ENCODE results near the gene METTL17.
A peak's percentile ranks its signal among the peaks of the same experiment; 100 is the strongest.
"Not testable (repeated sequence)": the region's sequence is repeated elsewhere in the genome, so short reads cannot be mapped to it uniquely, and the experiment has no call there.

The METTL17 gene

GRCh38 chr14:20997115-20997514 lies 7.3 kb downstream of the METTL17 start:
- no peak for DNase-seq

GRCh38 chr14:20997564-20997963 lies 7.8 kb downstream of the METTL17 start:
- no peak for DNase-seq

DNA sequence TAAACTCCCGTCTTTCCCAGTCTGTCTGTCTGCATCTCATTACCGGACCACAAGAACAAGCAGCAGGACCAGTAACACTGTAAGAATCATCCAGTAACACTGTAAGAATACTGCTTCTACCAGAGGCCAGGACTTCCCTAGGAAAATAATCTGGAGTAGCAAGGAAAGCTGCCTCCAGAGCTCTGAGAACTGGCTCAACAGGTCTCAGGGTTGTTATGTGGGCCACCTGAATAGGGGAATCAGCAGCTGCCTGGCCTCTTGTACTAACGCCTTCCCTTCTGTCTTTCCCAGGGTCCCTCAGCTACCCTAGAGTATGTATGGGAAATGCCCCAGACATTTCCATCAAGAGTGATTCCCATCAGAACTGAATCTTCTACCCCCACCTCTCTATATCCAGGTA lies 8.4 kb downstream of the METTL17 start:
- DNase-seq = no peak

DNA sequence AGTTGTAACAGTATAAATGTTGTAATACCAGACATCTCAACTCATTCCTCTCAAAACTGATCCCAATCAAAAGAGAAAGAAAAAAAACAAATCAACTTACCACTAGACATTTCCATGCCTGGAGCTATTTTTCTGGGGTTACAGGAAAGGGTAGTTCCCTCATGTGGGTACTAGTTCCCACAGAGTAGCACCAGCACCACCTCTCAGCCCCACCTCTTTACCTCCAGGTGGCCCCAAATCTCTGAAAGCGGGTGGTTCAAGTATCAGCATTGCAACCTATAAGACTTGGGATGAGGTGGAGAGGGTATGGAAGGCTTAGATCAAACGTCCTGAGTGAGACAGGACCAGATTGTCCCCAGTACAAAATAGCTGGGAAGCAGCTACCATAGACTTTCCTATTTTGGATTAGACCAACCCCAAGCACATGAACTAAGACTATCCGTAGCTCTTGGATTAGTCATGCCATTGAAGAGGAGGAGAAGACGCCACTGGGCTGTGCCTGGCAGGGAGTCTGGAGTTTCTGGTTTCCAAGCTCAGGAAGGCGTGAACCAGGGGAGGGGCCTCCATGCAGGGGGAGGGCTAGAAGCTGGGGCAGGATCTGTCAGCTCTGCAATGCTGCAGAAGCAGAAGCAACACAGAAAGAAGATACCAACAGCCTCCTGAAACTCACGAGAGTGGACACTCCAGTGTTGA lies 9.0 kb downstream of the METTL17 start, which contains the start of gene SLC39A2:
Gene SLC39A2, plus strand, starts transcription at position 620 of the 693 bp plus-strand sequence. CDS start 154 bp downstream, outside the sequence.
- DNase-seq = no peak

GRCh38 chr14:20999591-20999990 lies 9.8 kb downstream of the METTL17 start:
- DNase-seq = no peak

DNA sequence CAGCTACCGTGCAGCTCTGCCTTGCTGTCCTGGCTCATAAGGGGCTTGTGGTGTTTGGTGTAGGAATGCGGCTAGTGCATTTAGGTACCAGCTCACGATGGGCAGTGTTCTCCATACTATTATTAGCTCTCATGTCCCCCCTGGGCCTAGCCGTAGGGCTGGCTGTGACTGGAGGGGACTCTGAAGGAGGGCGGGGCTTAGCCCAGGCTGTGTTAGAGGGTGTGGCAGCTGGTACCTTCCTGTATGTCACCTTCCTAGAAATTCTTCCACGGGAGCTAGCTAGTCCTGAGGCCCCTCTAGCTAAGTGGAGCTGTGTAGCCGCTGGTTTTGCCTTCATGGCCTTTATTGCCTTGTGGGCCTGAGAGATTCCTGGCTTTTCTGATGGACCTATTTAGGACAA lies 11.4 kb downstream of the METTL17 start:
- DNase-seq = no peak

DNA sequence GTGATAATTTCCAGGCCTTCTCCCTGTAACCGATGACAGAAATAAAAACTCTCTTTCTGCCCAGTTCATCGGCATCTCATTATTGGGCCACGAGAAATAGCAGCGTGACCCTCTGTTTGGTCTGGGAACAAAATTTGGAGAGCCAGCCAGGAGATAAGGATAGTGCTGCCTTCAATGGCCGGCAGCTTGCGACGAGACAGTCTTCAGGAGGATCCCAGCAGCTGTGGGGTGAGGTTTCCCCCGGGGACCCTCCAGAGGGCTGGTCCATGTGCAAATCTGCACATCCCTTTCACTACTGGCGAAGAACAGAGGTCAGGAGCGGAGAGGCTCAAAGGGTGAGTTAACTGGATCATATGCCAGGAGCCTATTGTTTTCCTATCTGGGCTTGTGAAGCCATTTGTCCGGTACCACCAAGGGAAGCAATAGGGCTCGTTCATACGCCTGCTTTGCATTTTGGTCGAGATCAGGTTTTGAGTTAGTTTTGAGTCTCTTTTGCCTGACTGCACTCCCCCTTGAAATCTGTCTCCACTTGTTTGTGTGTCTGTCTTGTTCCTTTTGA lies 14.1 kb downstream of the METTL17 start:
- no peak for DNase-seq

DNA sequence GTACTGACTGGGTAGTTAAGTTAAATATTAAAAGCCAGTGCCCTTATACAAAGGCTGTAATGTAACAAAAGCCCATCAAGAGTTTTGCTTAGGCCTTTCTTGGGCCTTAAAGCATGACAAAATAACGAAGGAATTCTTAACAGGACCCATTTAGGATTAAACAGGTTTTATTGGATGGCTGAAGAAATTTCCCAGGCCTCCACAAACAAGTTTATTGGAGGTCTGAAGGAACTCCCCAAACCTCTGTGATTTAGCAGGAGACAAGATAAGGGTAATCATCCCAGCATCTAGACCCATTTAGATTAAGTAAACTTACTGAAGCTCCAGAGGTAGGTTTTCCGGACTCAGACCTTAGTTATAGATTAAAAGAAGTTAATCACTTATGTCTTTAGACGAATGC lies 19.9 kb downstream of the METTL17 start:
- not testable (repeated sequence) for DNase-seq

DNA sequence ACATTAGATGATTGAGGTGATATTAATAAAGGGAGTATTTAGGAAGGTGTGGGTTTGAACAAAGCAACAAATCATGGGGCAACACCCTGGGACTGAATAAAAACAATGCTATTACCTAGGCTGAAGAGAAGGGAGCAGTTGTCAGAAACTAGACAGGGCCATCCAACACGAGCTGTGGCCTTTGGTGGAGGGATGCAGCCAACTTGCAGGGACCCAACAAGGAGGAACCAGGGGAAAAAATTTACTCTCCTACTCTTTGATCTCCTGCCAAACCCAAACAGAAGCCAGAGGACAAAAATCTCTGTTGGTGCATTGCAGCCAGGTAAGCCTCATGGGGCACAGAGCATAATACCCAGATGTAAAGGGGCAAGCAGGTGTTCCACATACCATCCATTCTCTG lies 21.4 kb downstream of the METTL17 start:
- DNase-seq = no peak

DNA sequence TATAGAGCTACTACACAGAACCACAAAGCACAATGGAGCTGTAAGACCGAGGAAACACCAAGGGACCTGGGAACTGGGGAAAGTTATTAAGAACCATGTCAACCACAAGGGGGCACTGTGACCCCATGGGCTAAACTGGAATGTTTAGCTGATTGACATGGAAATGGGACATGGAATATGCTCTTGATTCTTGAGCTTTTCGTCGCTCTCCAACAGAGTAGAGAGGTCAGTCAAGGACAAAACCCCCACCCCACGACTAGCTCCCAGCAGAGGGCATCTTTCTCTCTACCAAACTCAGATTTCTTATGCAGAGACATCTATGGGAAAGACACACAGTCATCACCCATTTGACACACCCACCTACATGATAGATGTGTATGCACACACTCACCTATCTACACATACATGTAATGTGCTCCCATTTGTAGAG lies 25.0 kb downstream of the METTL17 start:
- DNase-seq = peak; percentile 65

- DNase-seq = no peak
Observed at GRCh38 chr14:21015312-21015711, 25.5 kb downstream of the METTL17 start.

DNA sequence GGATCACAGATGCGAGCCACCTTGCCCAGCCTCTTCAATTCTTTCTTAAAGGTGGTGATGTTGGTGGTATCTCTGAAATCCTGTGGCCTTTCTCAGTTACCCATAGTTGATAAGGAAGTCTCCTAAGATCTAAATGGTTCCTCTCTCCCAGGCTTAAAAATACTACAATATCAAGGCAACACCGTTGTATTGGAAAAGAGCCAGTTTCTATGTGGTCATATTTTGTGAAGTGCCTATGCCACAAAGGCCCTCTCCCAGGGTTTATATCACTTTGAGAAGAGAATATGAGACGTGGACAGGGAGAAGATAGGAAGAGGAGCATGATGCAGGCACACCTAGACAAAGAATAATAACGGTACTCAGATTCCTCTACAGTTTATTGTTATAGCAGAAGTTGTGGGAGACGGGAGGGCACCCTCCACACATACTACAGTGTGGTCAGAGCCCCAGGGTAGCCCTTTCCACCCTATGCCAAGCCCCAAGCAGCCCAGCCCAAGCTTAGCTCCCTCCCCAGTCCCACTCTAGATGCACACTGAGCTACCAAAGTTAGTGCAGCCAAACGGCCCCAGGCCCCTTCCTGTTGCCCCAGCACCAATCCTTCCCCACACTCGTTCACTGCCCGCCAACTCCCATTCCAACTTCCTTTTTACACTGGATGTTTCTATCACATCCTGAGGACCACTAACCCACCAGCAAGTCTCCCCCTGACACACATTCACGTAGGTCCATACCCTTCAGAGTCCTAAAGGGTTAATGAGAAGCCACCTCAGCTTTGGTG lies 26.8 kb downstream of the METTL17 start:
- DNase-seq = no peak

DNA sequence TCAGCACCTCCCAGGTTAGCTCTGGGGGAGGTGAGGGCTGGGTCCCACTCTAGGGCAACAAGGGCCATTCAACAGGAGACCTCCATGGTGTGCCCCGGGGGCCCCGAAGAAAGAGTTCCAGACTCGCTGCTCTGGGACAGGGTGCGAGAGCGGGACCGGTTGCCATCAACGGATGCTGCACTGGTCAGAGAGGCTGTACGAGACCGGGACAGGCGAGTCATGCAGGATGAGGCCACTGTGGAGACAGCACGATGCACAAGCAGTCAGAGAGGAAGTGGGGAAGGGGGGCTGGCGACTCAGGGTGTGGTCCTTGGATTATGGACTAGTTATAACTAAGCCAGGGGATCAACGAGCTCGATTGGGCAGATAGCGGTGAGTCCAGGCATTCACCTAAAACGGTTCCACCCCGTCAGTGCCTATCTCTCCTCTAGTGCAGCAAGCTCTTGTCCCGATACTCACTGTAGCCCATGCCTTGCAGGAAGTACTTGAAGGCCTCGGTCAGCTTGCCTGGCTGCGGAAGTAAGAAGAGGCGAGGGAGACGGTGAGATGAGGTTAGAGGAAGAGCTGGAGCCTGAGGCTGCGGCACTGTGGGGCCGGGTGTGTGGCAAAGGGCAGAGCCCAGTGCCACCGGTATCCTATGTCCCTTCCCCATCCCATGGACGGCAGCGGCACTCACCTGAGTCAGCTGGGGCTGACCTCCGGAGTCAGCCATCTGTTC lies 27.9 kb downstream of the METTL17 start:
- DNase-seq = no peak

GRCh38 chr14:21018286-21018685 lies 28.5 kb downstream of the METTL17 start:
- DNase-seq = no peak

DNA sequence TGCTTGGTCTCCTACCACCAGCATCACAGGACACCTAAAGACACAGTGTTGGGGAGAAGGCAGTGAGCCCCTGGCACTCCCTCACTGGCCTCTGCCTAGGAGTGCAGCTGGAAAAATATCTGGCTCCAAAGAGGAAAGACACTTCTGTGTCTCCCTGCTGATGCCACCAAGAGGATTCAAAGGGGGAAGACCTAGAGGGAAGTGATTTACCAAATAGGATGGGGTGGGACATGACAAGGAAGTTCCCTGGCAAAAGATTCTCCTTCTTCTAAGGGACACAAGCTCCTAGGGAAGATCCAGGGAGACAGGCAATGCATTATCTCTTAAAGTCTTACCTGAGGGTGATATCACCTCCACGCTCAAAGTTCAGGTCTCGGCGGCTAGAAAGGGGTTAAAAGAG lies 29.0 kb downstream of the METTL17 start:
- DNase-seq = no peak

DNA sequence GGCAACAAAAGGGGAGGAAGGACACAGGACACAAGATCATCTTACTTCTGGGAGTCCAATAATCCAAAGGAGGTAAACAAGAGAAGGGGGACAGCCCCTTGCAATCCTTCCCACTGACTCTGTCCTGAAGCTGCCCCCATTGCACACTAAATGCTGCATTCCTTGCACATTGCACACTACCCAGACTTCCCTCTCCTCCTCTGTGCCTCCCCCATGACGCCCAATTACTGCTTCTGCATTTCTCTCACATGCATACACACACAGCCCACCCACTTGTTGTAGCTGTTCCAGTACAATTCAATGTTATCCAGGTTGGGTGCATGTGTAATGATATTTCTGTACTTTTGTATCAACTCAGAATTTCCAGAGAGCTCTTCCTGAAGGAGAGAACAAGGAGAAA lies 29.6 kb downstream of the METTL17 start:
- DNase-seq = no peak

GRCh38 chr14:21020977-21021545 lies 31.3 kb downstream of the METTL17 start:
- no peak for DNase-seq

DNA sequence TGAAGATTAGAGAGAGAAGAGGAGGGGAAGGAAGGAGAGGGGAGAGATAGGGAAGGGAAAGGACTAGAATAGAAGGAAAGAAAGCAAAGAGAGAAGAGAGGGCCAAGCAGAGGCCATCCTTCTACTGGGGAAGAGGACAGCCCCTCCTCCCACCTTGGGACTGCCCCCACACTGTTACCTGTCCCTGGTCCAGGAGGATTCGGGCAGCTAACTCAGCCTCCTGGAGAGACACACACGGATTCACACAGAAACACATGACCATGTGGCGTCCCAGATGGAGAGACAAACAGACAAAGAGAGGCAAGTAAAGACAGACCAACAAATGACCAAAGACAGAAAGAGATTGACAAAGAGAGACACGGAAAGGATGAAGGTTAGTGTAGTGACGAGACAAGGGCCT lies 32.9 kb downstream of the METTL17 start:
- DNase-seq = no peak

DNA sequence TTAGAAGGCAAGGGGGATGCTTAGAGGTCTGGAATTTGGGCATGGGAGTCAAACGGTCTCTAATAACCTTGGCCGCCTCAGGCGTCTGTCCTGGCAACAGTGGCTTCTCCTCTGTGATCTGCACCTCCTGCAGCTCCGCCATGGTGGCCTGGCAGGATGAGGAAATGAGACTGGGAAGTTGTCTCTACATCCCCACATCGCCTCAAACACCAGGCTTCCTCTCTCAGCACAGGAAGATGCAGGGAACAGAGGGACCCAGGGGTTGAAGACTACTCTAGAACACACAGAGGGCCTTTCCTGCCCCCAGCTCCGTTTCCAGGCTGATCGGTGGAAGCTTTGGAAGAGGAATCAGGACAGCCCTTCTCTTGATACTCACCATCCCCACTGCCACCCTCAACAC lies 33.4 kb downstream of the METTL17 start:
- DNase-seq = no peak

DNA sequence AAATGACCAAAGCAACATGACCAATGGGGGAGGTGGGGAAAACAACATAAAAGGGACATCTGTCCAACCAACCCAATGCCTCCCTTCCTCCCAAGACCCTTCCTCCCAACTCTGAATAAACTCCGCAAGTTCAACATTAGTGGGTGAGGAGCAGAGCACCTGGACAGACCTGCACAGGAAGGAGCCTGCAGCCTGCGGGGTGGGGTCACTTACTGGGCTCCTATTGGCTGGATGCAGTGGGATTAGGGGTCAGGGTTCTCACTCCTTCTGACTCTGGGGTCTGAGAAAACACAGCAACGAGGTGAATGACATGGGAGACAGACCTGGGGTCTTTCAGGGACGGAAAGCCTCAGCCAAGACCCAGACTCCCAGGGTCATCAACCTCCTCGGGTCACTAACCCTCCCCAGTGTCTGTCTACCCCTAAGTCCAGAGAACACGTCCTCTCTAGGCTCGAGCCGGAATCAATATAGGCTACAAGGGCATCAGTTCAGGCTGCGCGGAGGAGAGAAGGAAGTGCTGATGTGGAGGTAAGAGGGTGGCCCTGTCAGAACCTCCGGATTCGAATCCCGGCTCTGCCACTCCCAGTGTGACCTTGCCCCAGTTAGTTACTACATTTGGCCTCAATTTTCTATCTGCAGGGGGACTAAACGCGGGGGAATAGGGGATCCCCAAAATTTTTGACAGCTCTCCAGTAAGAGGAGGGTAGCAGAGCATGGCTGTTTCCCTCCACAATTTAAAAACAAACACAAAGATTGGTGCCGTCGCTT lies 34.2 kb downstream of the METTL17 start:
- DNase-seq = no peak

GRCh38 chr14:21024585-21025370 lies 35.0 kb downstream of the METTL17 start, which contains the start of gene NDRG2:
Gene NDRG2, minus strand, starts transcription at chr14:21025061. Its CDS starts 1,746 bp downstream, at chr14:21023315.
- DNase-seq = peak; percentile 25
